GM12878 (cell line): ENCODE data around the gene FAM89B. TPM values are rescaled to one million over a fixed set of nuclear protein-coding genes. Genes with fewer than 3 reads are reported as not detected.

Source experiments
- ATAC-seq: fragments of 200-7000 bp; cut with Tn5 transposase; 3 replicates; pipeline ENCODE4 v1.9.1; 2020; ENCODE audit warnings: mild to moderate bottlenecking, moderate library complexity
- BruUV-seq: library from RNA; stranded (reverse); fragments of 400-500 nt; replicated peaks from 2 replicates; lab custom pipeline; 2021; lab: Mats Ljungman, UMichigan
- CTCF ChIA-PET: fragments of 300-600 bp; sonication (Branson Sonifier 250); formaldehyde crosslinking; extraction: SDS; loops from one replicate; lab custom pipeline; 2021; ENCODE audit warnings: inconsistent platforms; lab: Yijun Ruan, JAX
- POLR2A ChIA-PET: fragments of 350-600 bp; formaldehyde crosslinking; extraction: SDS; loops from one replicate; lab custom pipeline; 2021; ENCODE audit warnings: inconsistent platforms; lab: Charles Lee
- RAD21 ChIA-PET: fragments of 300-600 bp; sonication (Branson Sonifier 250); formaldehyde crosslinking; loops from one replicate; lab custom pipeline; 2023; ENCODE audit warnings: antibody characterized with exemption; ENCODE audit not compliant: unreplicated experiment; lab: Charles Lee
- SMC1A ChIA-PET: fragments of 300-600 bp; sonication (Branson Sonifier 250); formaldehyde crosslinking; loops from one replicate; lab custom pipeline; 2023; ENCODE audit not compliant: unreplicated experiment, uncharacterized antibody; lab: Charles Lee
- DNase-seq: peaks from one replicate; pipeline ENCODE4 v3.0.0-alpha.2; 2011; ENCODE audit warnings: low read depth, low spot score
- FAIRE-seq: peaks from 3 replicates; lab custom pipeline; 2011; peaks lifted over from hg19 to GRCh38; lab: Jason Lieb, UNC
- H2AFZ ChIP-seq: 2 replicates; pipeline ENCODE4 v1.6.0; 2011; ENCODE audit warnings: low read depth, low read length, control low read depth; ENCODE audit not compliant: control insufficient read depth
- H3K27ac ChIP-seq: 2 replicates; pipeline ENCODE4 v1.5.1; 2011; ENCODE audit warnings: control low read depth; ENCODE audit not compliant: control insufficient read depth, insufficient read depth
- H3K27me3 ChIP-seq, 2 experiments: replicated peaks in 1 of 2; 2 replicates each; pipeline versions ENCODE4 v1.6.0 to v1.6.1; 2011; ENCODE audit warnings: low read length in 1 of 2; ENCODE audit not compliant: control insufficient read depth in 2 of 2, insufficient read depth in 2 of 2
- H3K36me3 ChIP-seq, 2 experiments: 2 replicates each; pipeline ENCODE4 v1.5.1; 2011; ENCODE audit warnings: low read length in 1 of 2; ENCODE audit not compliant: control insufficient read depth in 2 of 2, insufficient read depth in 2 of 2
- H3K4me1 ChIP-seq: 2 replicates; pipeline ENCODE4 v1.6.1; 2011; ENCODE audit warnings: mild to moderate bottlenecking, low read length, moderate library complexity, mixed read lengths; ENCODE audit not compliant: control insufficient read depth, insufficient read depth
- H3K4me2 ChIP-seq: 2 replicates; pipeline ENCODE4 v1.6.0; 2011; ENCODE audit warnings: control low read depth; ENCODE audit not compliant: control insufficient read depth, insufficient read depth
- H3K4me3 ChIP-seq: fragments of 200-600 bp; sonication (generic); 2 replicates; pipeline ENCODE4 v1.5.1; 2016
- H3K79me2 ChIP-seq: 2 replicates; pipeline ENCODE4 v1.6.0; 2011; ENCODE audit warnings: low read length; ENCODE audit not compliant: control insufficient read depth, insufficient read depth
- H3K9ac ChIP-seq: 2 replicates; pipeline ENCODE4 v1.8.0; 2011; ENCODE audit warnings: low read length, control low read depth, mixed read lengths; ENCODE audit not compliant: control insufficient read depth, insufficient read depth
- H3K9me3 ChIP-seq: replicated peaks from 3 replicates; pipeline ENCODE4 v1.5.1; 2011; ENCODE audit warnings: mild to moderate bottlenecking, low read length; ENCODE audit not compliant: control insufficient read depth, insufficient read depth
- H4K20me1 ChIP-seq: 2 replicates; pipeline ENCODE4 v1.6.0; 2011; ENCODE audit not compliant: control insufficient read depth, insufficient read depth
- ATF7 ChIP-seq: fragments of 450-650 bp; IDR thresholded peaks from 2 replicates; pipeline ENCODE4 v1.6.1; 2016; ENCODE audit warnings: low read depth, mild to moderate bottlenecking
- CHD2 ChIP-seq: IDR thresholded peaks from 2 replicates; pipeline ENCODE4 v1.6.1; 2011; ENCODE audit warnings: low read depth, low read length, improper control_type of control experiment, borderline replicate concordance
- GABPA ChIP-seq: IDR thresholded peaks from 2 replicates; pipeline ENCODE4 v1.6.1; 2014; ENCODE audit warnings: antibody characterized with exemption, low read depth, mild to moderate bottlenecking, inconsistent platforms
- IKZF2 ChIP-seq, 2 experiments: fragments of 450-650 bp; IDR thresholded peaks; 2 replicates each; pipeline ENCODE4 v1.6.1; 2017; ENCODE audit warnings: mild to moderate bottlenecking in 2 of 2, moderate library complexity in 2 of 2
- IRF4 ChIP-seq: IDR thresholded peaks from 2 replicates; pipeline ENCODE4 v1.6.1; 2011; ENCODE audit warnings: low read depth, low read length
- IRF5 ChIP-seq: fragments of 450-650 bp; IDR thresholded peaks from 2 replicates; pipeline ENCODE4 v1.6.1; 2017; ENCODE audit warnings: borderline replicate concordance
- JUND ChIP-seq: IDR thresholded peaks from 2 replicates; pipeline ENCODE4 v1.6.1; 2012; ENCODE audit warnings: low read depth, mild to moderate bottlenecking, low read length, improper control_type of control experiment, moderate library complexity
- KDM1A ChIP-seq: fragments of 200-600 bp; sonication (generic); IDR thresholded peaks from 2 replicates; pipeline ENCODE4 v1.6.1; 2016; ENCODE audit warnings: borderline replicate concordance
- LARP7 ChIP-seq: fragments of 450-650 bp; IDR thresholded peaks from 2 replicates; pipeline ENCODE4 v1.6.1; 2017; ENCODE audit warnings: mild to moderate bottlenecking
- NR2F1 ChIP-seq: fragments of 450-650 bp; conservative IDR thresholded peaks from 2 replicates; pipeline ENCODE4 v1.6.1; 2017; ENCODE audit warnings: mild to moderate bottlenecking
- PAX8 ChIP-seq: fragments of 450-650 bp; IDR thresholded peaks from 2 replicates; pipeline ENCODE4 v1.6.1; 2017; ENCODE audit warnings: mild to moderate bottlenecking, moderate library complexity
- PML ChIP-seq: IDR thresholded peaks from 2 replicates; pipeline ENCODE4 v1.6.1; 2012; ENCODE audit warnings: low read length, inconsistent platforms
- WRNIP1 ChIP-seq: IDR thresholded peaks from 2 replicates; pipeline ENCODE4 v1.6.1; 2011; ENCODE audit warnings: low read depth, low read length, improper control_type of control experiment, borderline replicate concordance
- YBX1 ChIP-seq: fragments of 450-650 bp; IDR thresholded peaks from 2 replicates; pipeline ENCODE4 v1.6.1; 2016; ENCODE audit warnings: antibody characterized with exemption
- ZNF687 ChIP-seq: fragments of 450-650 bp; IDR thresholded peaks from 2 replicates; pipeline ENCODE4 v1.6.1; 2017; ENCODE audit warnings: mild to moderate bottlenecking, moderate library complexity
- WGBS: methylation state at CpG from one replicate; pipeline ENCODE4 v1.1.6; 2016; ENCODE audit warnings: low lambda C conversion rate; ENCODE audit not compliant: insufficient replicate concordance, insufficient coverage; ENCODE audit errors: missing lambda C conversion rate; 5-methylcytosine and 5-hydroxymethylcytosine counted together
- in situ Hi-C: fragments of 300-500 bp; cut with MboI; formaldehyde crosslinking; loops from 9 replicates; pipeline ENCODE4 v1.14.3; 2018; ENCODE audit warnings: mixed read lengths
- intact Hi-C: fragments of 100-400 bp; cut with micrococcal nuclease; formaldehyde crosslinking; loops from one replicate; pipeline ENCODE4 v1.14.2; 2022; ENCODE audit not compliant: unreplicated experiment
- polyA plus RNA-seq, 11 experiments: library from polyadenylated mRNA; depleted of rRNA in 4 of 11; unstranded in 6 of 11; stranded (reverse) in 5 of 11; fragments of >200 nt; fragmentation: Nextera tagmentation in 4 of 11; fragmentation: Illumina TruSeq in 1 of 11; extraction: Ambion mirVana in 4 of 11; extraction: Trizol in 1 of 11; gene quantifications; 1 replicate in 1 of 11; 2 replicates in 10 of 11; pipeline versions ENCODE4 v1.2.1 to v1.2.3, GENCODE V29; 2011 to 2016; ENCODE audit warnings: inconsistent platforms in 2 of 11, missing spikeins in 2 of 11, low read depth in 1 of 11
- total RNA-seq, 4 experiments: library from RNA; depleted of rRNA in 3 of 4; stranded (reverse); fragments of >200 nt in 3 of 4; fragmentation: Illumina TruSeq in 1 of 4; extraction: Trizol in 1 of 4; gene quantifications; 2 replicates each; pipeline versions ENCODE4 v1.2.1 to v1.2.3, GENCODE V29; 2013 to 2021
- TF ChIP-seq, protein P1 (sequence below): IDR thresholded peaks from 2 replicates; pipeline ENCODE4 v1.6.1; 2012; ENCODE audit warnings: low read depth, low read length, improper control_type of control experiment

Gene FAM89B
- total and polyA plus RNA-seq, 10 of the 15 experiments (the other 5 are each of a cell fraction or from before 2014, with no cell fraction given): 0.34 to 36.7 (median 9.8) TPM

GRCh38 chr11:65579291-65579690 is 7.0 kb downstream of the FAM89B start:
- H3K9ac ChIP-seq: no peak overlapping the region
- no peaks in the 10 kb centered on the region; the same call in 1 of the 2 replicates for H4K20me1 ChIP-seq
- in situ Hi-C loops: no loop called here
- ChIA-PET POLR2A (interaction anchor here (0.5 to 4.9 kb wide), 2 partner anchors 8 to 613 kb away, joined by 3 to 129 read pairs; no protein-coding TSS in a partner anchor), CTCF (interaction anchor here (0.8 to 5.7 kb wide), 2 partner anchors 9 kb away, joined by 3 to 130 read pairs; partner anchors contain the start of gene ZNRD2), SMC1A (no interaction called here), RAD21 (no interaction called here)
- H3K27me3 ChIP-seq: no peaks in the 10 kb centered on the region
- peaks cover 5 to 17% of the 10 kb centered on the region in 2 experiments; a peak in 3 of 4 replicates for H3K36me3 ChIP-seq
- 100% methylated on average over 4 of the region's 4 CpGs for WGBS
- no peak overlapping the region for H3K4me2 ChIP-seq
- FAIRE-seq: no peak
- BruUV-seq: no TSS peak
- intact Hi-C loops: no loop called here
- ATAC-seq: no peak
- H3K27ac ChIP-seq: no peak overlapping the region
- H3K4me3 ChIP-seq: no peak overlapping the region
- H3K4me1 ChIP-seq: peaks cover 13% of the 10 kb centered on the region
- no peaks in the 10 kb centered on the region for H3K9me3 ChIP-seq
- no peak for DNase-seq
- H2AFZ ChIP-seq: no peak overlapping the region
- peaks cover 43% of the 10 kb centered on the region for H3K79me2 ChIP-seq
- TF ChIP-seq IKZF2 (IDR thresholded peaks at IDR 0.05) (no peak), ATF7 (no peak), KDM1A (no peak), YBX1 (no peak), ZNF687 (no peak), PML (no peak), CHD2 (no peak), LARP7 (no peak), IRF5 (no peak), NR2F1 (no peak), IRF4 (no peak), JUND (no peak), WRNIP1 (no peak), GABPA (no peak), PAX8 (no peak)
- TF ChIP-seq, protein P1, sequence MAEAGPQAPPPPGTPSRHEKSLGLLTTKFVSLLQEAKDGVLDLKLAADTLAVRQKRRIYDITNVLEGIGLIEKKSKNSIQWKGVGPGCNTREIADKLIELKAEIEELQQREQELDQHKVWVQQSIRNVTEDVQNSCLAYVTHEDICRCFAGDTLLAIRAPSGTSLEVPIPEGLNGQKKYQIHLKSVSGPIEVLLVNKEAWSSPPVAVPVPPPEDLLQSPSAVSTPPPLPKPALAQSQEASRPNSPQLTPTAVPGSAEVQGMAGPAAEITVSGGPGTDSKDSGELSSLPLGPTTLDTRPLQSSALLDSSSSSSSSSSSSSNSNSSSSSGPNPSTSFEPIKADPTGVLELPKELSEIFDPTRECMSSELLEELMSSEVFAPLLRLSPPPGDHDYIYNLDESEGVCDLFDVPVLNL: no peak
